ENCODE data around the gene PUM1. TPM values are rescaled to one million over a fixed set of nuclear protein-coding genes. Genes with fewer than 3 reads are reported as not detected.
A peak's percentile ranks its signal among the peaks of the same experiment; 100 is the strongest.

Gene PUM1
- total and polyA plus RNA-seq, 10 of the 15 experiments (the other 5 are each of a cell fraction or from before 2014, with no cell fraction given), result 21.4 to 75.3 (median 42.4) TPM

DNA sequence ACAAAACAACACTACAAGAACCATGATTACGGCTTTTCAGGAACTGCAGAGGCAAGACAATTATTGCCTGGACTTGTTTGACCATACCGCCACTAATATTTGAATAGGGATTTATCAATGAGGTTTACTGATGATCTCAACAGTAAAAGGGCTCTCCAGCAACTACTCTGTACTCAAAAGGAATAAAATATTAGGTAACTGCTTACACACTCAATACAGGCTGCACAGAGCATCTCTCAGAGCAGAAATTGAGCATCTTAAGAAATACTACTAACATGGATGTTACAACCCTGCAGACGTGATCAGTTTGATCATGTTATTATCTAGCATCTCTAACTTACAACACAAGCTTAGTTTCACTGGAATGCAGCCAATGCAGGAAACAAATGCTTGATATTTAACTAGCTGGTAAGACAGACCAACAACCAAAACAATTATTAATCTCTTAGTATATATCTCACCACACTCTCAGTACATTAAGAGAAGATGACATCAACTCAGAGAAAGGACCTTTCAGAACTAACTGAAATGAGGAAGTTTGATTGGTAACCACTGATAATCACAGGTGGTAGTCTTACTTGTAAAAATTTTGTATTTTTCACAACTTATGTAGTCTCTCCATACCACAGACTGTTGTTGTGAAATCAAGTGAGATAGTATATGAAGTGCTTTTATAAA lies 52.2 kb downstream of the PUM1 start:
- ATAC-seq, result peak; percentile 88
- no peaks in the 10 kb centered on the region for H3K27me3 ChIP-seq (replicated peaks in 1 of 2; ENCODE audit: control insufficient read depth in 2 of 2, insufficient read depth in 2 of 2, low read length in 1 of 2)
- ChIA-PET POLR2A (interaction anchor here (1.8 kb wide), 1 partner anchor 15 kb away, joined by 5 read pairs; no protein-coding TSS in a partner anchor), SMC1A (ENCODE audit: uncharacterized antibody, unreplicated experiment) (interaction anchor here (0.7 to 2.1 kb wide), 9 partner anchors 10 to 410 kb away, joined by 3 to 10 read pairs (median 3); no protein-coding TSS in a partner anchor), CTCF (interaction anchor here (0.7 to 1.3 kb wide), 3 partner anchors 11 to 1313 kb away, joined by 3 read pairs; no protein-coding TSS in a partner anchor), RAD21 (ENCODE audit: unreplicated experiment) (interaction anchor here (0.7 to 1.2 kb wide), 2 partner anchors 10 to 52 kb away, joined by 3 read pairs; no protein-coding TSS in a partner anchor)
- H3K36me3 ChIP-seq (ENCODE audit: control insufficient read depth in 2 of 2, insufficient read depth in 2 of 2, low read length in 1 of 2), result no peaks in the 10 kb centered on the region; a peak in 2 of 4 replicates
- FAIRE-seq, result no peak
- H2AFZ ChIP-seq (ENCODE audit: control insufficient read depth, low read depth, low read length), result no peak overlapping the region
- H4K20me1 ChIP-seq (ENCODE audit: control insufficient read depth, insufficient read depth), result peaks cover 7% of the 10 kb centered on the region
- H3K9me3 ChIP-seq (replicated peaks; ENCODE audit: control insufficient read depth, insufficient read depth, low read length), result no peaks in the 10 kb centered on the region
- H3K79me2 ChIP-seq (ENCODE audit: control insufficient read depth, insufficient read depth, low read length), result peaks cover 89% of the 10 kb centered on the region
- no TSS peak for BruUV-seq (replicated peaks)
- no peak for DNase-seq (ENCODE audit: low read depth, low spot score)
- peaks cover 24% of the 10 kb centered on the region for H3K4me1 ChIP-seq (ENCODE audit: control insufficient read depth, insufficient read depth, low read length)
- intact Hi-C loops (cut with micrococcal nuclease; ENCODE audit: unreplicated experiment), result loop anchor here (5.0 kb wide), 1 partner anchor 49 kb away; no protein-coding TSS in a partner anchor
- no peak for TF ChIP-seq CREB1 (IDR thresholded peaks at IDR 0.05; ENCODE audit: low read depth)
- peak; percentile 58 for TF ChIP-seq MTA2 (IDR thresholded peaks at IDR 0.05; ENCODE audit: low read depth)
- TF ChIP-seq PAX5 (IDR thresholded peaks at IDR 0.05; ENCODE audit: borderline replicate concordance, low read depth, low read length), result no peak
- TF ChIP-seq ATF7 (IDR thresholded peaks at IDR 0.05; ENCODE audit: low read depth), result peak; percentile 87
- peak in 1 of 2 experiments; percentile 53; a peak in 1 of 4 replicates for TF ChIP-seq EP300 (IDR thresholded peaks at IDR 0.05; ENCODE audit: borderline replicate concordance in 1 of 2, control insufficient read depth in 1 of 2, low read depth in 2 of 2, low read length in 2 of 2)
- no peak for TF ChIP-seq SIN3A (IDR thresholded peaks at IDR 0.05; ENCODE audit: low read depth, low read length)
- TF ChIP-seq, protein P1, sequence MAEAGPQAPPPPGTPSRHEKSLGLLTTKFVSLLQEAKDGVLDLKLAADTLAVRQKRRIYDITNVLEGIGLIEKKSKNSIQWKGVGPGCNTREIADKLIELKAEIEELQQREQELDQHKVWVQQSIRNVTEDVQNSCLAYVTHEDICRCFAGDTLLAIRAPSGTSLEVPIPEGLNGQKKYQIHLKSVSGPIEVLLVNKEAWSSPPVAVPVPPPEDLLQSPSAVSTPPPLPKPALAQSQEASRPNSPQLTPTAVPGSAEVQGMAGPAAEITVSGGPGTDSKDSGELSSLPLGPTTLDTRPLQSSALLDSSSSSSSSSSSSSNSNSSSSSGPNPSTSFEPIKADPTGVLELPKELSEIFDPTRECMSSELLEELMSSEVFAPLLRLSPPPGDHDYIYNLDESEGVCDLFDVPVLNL (IDR thresholded peaks at IDR 0.05; ENCODE audit: low read depth, low read length), result no peak
- no peak for TF ChIP-seq ETV6 (conservative IDR thresholded peaks at IDR 0.05 in 1 of 2, IDR thresholded peaks at IDR 0.05 in 1 of 2; ENCODE audit: borderline replicate concordance in 1 of 2, low read depth in 1 of 2)
- no peak for TF ChIP-seq IKZF2 (IDR thresholded peaks at IDR 0.05)
- WGBS (ENCODE audit: insufficient coverage, insufficient replicate concordance, low lambda C conversion rate, missing lambda C conversion rate), result 95% methylated on average over 3 of the region's 3 CpGs
- H3K9ac ChIP-seq (ENCODE audit: control insufficient read depth, insufficient read depth, low read length), result no peak overlapping the region
- no peak overlapping the region for H3K27ac ChIP-seq (ENCODE audit: control insufficient read depth, insufficient read depth)
- no peak overlapping the region for H3K4me3 ChIP-seq
- no peak overlapping the region for H3K4me2 ChIP-seq (ENCODE audit: control insufficient read depth, insufficient read depth)
- in situ Hi-C loops (cut with MboI), result no loop called here

Measured in GM12878 (cell line).